SK-N-MC (cell line): ENCODE data around the gene MSMB.

ENCODE experiments used
- EZH2 ChIP-seq: fragments of 200-600 bp; sonication (generic); IDR thresholded peaks from one replicate; pipeline ENCODE4 v1.6.1; 2017; ENCODE audit warnings: antibody characterized with exemption
- POLR2AphosphoS5 ChIP-seq: IDR thresholded peaks from 2 replicates; pipeline ENCODE4 v1.6.1; 2012; ENCODE audit warnings: mild to moderate bottlenecking, low read depth, low read length, borderline replicate concordance

- no peak for TF ChIP-seq POLR2AphosphoS5
- no peak for TF ChIP-seq EZH2
Observed at GRCh38 chr10:46004963-46005362, 41.1 kb downstream of the MSMB start.
